Hepatocyte (in vitro differentiated cells): Measurements from ENCODE around the gene CDC45.

Source experiments
- CTCF ChIP-seq: fragments of 200-600 bp; sonication (generic); IDR thresholded peaks from 2 replicates; pipeline ENCODE4 v1.5.1; 2016; ENCODE audit warnings: antibody characterized with exemption, mild to moderate bottlenecking; ENCODE audit not compliant: poor library complexity
- EZH2 ChIP-seq: fragments of 200-600 bp; sonication (generic); IDR thresholded peaks from 2 replicates; pipeline ENCODE4 v1.6.1; 2016; ENCODE audit warnings: antibody characterized with exemption, mild to moderate bottlenecking, borderline replicate concordance
- EZH2phosphoT487 ChIP-seq: fragments of 200-600 bp; sonication (generic); IDR thresholded peaks from one replicate; pipeline ENCODE4 v1.6.1; 2018; ENCODE audit warnings: antibody characterized with exemption, mild to moderate bottlenecking, low read depth, moderate library complexity; ENCODE audit not compliant: unreplicated experiment, severe bottlenecking

GRCh38 chr22:19517171-19517500 lies 37.4 kb downstream of the CDC45 start:
- TF ChIP-seq CTCF, result no peak
- TF ChIP-seq EZH2phosphoT487, result no peak
- no peak for TF ChIP-seq EZH2
